ENCODE data around the gene KIAA0319L.
"Not testable (repeated sequence)": the region's sequence is repeated elsewhere in the genome, so short reads cannot be mapped to it uniquely, and the experiment has no call there.

KIAA0319L gene

DNA sequence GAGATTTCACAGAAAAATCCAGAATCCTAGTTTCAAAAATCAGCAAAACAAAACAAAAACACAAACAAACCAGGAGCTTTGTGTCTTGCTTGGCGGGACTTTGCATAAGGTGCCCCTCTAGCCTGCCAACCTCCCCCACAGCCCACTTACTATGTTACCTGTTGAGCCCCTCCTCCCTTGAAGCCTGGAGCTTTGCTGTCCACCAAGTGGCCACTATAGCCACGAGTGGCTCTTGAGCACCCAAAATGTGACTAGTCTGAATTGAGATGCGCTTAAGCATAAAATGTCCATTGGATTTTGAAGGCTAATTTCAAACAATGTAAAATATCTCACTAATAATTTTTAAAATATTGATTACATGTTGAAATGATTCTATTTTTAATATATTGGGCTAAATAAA is 28.1 kb upstream of the KIAA0319L start:
- WGBS, 2 experiments, result 88 to 92% methylated on average over 3 of the region's 3 CpGs
- H3K27ac ChIP-seq (ENCODE audit: insufficient read depth, low read depth, low read length, poor library complexity, severe bottlenecking), result no peak overlapping the region
- H3K4me3 ChIP-seq (ENCODE audit: insufficient read depth, low read depth, low read length), result no peak overlapping the region
- H3K27me3 ChIP-seq (ENCODE audit: control insufficient read depth, insufficient read depth, low read length, poor library complexity, severe bottlenecking), result no peaks in the 10 kb centered on the region
- no peaks in the 10 kb centered on the region for H3K4me1 ChIP-seq (ENCODE audit: control insufficient read depth, insufficient read depth, low read length)
- no peaks in the 10 kb centered on the region for H3K9me3 ChIP-seq (ENCODE audit: control insufficient read depth, low read length)
- no peaks in the 10 kb centered on the region for H3K36me3 ChIP-seq (ENCODE audit: control insufficient read depth, insufficient read depth, low read length)

DNA sequence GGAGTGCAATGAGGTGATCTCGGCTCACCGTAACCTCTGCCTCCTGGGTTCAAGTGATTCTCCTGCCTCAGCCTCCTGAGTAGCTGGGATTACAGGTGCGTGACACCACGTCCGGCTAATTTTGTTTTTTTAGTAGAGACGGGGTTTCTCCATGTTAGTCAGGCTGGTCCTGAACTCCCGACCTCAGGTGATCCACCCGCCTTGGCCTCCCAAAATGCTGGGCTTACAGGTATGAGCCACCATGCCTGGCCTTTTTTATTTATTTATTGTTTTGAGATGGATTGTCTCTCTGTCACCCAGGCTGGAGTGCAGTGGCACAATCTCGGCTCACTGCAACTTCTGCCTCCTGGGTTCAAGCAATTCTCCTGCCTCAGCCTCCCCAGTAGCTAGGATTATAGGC is 24.4 kb upstream of the KIAA0319L start:
- not testable (repeated sequence) for H3K36me3 ChIP-seq (ENCODE audit: control insufficient read depth, insufficient read depth, low read length); H3K9me3 ChIP-seq (ENCODE audit: control insufficient read depth, low read length); H3K27ac ChIP-seq (ENCODE audit: insufficient read depth, low read depth, low read length, poor library complexity, severe bottlenecking); H3K4me1 ChIP-seq (ENCODE audit: control insufficient read depth, insufficient read depth, low read length); H3K4me3 ChIP-seq (ENCODE audit: insufficient read depth, low read depth, low read length)
- H3K27me3 ChIP-seq (ENCODE audit: control insufficient read depth, insufficient read depth, low read length, poor library complexity, severe bottlenecking), result peaks cover 30% of the 10 kb centered on the region
- WGBS, 2 experiments, result 90 to 94% methylated on average over 9 of the region's 9 CpGs

DNA sequence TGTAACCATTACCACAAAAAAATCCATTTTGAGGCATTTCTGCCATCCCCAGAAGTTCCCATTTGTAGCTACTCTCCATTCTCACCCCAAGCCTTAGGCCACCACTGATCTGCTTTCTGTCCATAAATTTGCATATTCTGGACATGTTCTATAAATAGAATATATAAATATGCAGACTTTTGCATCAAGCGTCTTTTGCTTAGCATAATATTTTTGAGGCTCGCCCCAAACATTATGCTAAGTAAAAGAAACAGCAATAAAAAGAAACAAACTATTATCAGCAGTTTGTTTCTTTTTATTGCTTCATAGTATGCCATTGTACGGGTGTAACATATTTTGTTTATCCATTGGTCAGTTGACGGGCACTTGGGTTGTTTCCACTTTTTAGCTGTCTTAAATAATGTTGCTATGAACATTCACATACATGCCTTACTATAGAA is 23.8 kb upstream of the KIAA0319L start:
- no peak overlapping the region for H3K27ac ChIP-seq (ENCODE audit: insufficient read depth, low read depth, low read length, poor library complexity, severe bottlenecking)
- no peaks in the 10 kb centered on the region for H3K36me3 ChIP-seq (ENCODE audit: control insufficient read depth, insufficient read depth, low read length)
- H3K4me1 ChIP-seq (ENCODE audit: control insufficient read depth, insufficient read depth, low read length), result no peaks in the 10 kb centered on the region
- 88 to 94% methylated on average over 3 to 4 of the region's 4 CpGs for WGBS, 2 experiments
- H3K4me3 ChIP-seq (ENCODE audit: insufficient read depth, low read depth, low read length), result no peak overlapping the region
- peaks cover 36% of the 10 kb centered on the region for H3K27me3 ChIP-seq (ENCODE audit: control insufficient read depth, insufficient read depth, low read length, poor library complexity, severe bottlenecking)
- no peaks in the 10 kb centered on the region for H3K9me3 ChIP-seq (ENCODE audit: control insufficient read depth, low read length)

DNA sequence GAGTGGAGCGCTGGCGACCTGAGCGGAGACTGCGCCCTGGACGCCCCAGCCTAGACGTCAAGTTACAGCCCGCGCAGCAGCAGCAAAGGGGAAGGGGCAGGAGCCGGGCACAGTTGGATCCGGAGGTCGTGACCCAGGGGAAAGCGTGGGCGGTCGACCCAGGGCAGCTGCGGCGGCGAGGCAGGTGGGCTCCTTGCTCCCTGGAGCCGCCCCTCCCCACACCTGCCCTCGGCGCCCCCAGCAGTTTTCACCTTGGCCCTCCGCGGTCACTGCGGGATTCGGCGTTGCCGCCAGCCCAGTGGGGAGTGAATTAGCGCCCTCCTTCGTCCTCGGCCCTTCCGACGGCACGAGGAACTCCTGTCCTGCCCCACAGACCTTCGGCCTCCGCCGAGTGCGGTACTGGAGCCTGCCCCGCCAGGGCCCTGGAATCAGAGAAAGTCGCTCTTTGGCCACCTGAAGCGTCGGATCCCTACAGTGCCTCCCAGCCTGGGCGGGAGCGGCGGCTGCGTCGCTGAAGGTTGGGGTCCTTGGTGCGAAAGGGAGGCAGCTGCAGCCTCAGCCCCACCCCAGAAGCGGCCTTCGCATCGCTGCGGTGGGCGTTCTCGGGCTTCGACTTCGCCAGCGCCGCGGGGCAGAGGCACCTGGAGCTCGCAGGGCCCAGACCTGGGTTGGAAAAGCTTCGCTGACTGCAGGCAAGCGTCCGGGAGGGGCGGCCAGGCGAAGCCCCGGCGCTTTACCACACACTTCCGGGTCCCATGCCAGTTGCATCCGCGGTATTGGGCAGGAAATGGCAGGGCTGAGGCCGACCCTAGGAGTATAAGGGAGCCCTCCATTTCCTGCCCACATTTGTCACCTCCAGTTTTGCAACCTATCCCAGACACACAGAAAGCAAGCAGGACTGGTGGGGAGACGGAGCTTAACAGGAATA is 20.1 kb upstream of the KIAA0319L start:
- H3K27me3 ChIP-seq (ENCODE audit: control insufficient read depth, insufficient read depth, low read length, poor library complexity, severe bottlenecking), result peaks cover 73% of the 10 kb centered on the region
- no peaks in the 10 kb centered on the region for H3K9me3 ChIP-seq (ENCODE audit: control insufficient read depth, low read length)
- no peaks in the 10 kb centered on the region for H3K36me3 ChIP-seq (ENCODE audit: control insufficient read depth, insufficient read depth, low read length)
- H3K4me1 ChIP-seq (ENCODE audit: control insufficient read depth, insufficient read depth, low read length), result no peaks in the 10 kb centered on the region
- H3K27ac ChIP-seq (ENCODE audit: insufficient read depth, low read depth, low read length, poor library complexity, severe bottlenecking), result no peak overlapping the region
- 4 to 5% methylated on average over 70 of the region's 70 CpGs for WGBS, 2 experiments
- peak overlapping the region; percentile 27 for H3K4me3 ChIP-seq (ENCODE audit: insufficient read depth, low read depth, low read length)

GRCh38 chr1:35576766-35577070 is 19.5 kb upstream of the KIAA0319L start:
- H3K4me1 ChIP-seq (ENCODE audit: control insufficient read depth, insufficient read depth, low read length); H3K4me3 ChIP-seq (ENCODE audit: insufficient read depth, low read depth, low read length); H3K36me3 ChIP-seq (ENCODE audit: control insufficient read depth, insufficient read depth, low read length); H3K27ac ChIP-seq (ENCODE audit: insufficient read depth, low read depth, low read length, poor library complexity, severe bottlenecking); H3K9me3 ChIP-seq (ENCODE audit: control insufficient read depth, low read length): not testable (repeated sequence)
- WGBS, 2 experiments, result 27 to 29% methylated on average over 37 of the region's 37 CpGs
- peaks cover 79% of the 10 kb centered on the region for H3K27me3 ChIP-seq (ENCODE audit: control insufficient read depth, insufficient read depth, low read length, poor library complexity, severe bottlenecking)

DNA sequence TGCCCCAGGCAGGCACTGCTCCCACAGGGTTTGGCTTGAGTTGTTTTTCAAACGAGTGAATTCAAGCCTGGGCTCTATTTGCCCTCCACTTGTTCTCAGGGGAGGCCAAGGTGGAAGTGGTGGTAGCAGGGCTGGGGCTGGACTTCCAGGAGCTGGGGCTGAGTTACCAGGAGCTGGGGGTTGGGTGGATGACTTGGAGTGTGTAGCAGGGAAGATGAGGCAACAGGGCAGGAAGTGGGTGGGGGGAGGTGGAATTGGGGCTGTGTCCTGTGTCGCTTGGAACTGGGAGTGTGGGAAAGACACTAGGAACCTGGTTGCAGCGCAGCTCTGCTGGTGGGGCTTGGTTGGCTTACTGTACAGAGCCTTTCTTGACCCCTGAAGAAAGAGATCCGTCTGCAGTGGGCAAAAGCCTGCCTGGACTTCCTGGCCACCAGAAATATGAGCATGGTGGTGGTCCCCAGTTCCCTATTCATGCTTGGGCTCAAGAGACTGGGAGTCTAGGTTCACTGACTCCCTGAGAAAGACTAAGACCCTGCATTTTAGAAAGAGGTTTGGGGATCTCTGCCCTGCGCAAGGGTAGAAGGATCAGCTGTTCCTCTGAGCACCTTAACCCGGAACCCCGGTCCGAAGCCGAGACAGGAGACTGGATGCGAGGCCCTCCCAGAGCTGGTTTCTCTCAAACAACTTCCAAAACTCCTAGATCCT is 19.0 kb upstream of the KIAA0319L start:
- Histone ChIP-seq H3K36me3 (ENCODE audit: control insufficient read depth, insufficient read depth, low read length) (no peaks in the 10 kb centered on the region), H3K27me3 (ENCODE audit: control insufficient read depth, insufficient read depth, low read length, poor library complexity, severe bottlenecking) (peaks cover 84% of the 10 kb centered on the region), H3K4me1 (ENCODE audit: control insufficient read depth, insufficient read depth, low read length) (no peaks in the 10 kb centered on the region), H3K9me3 (ENCODE audit: control insufficient read depth, low read length) (no peaks in the 10 kb centered on the region), H3K27ac (ENCODE audit: insufficient read depth, low read depth, low read length, poor library complexity, severe bottlenecking) (no peak overlapping the region), H3K4me3 (ENCODE audit: insufficient read depth, low read depth, low read length) (no peak overlapping the region)
- 57 to 61% methylated on average over 10 of the region's 10 CpGs for WGBS, 2 experiments

DNA sequence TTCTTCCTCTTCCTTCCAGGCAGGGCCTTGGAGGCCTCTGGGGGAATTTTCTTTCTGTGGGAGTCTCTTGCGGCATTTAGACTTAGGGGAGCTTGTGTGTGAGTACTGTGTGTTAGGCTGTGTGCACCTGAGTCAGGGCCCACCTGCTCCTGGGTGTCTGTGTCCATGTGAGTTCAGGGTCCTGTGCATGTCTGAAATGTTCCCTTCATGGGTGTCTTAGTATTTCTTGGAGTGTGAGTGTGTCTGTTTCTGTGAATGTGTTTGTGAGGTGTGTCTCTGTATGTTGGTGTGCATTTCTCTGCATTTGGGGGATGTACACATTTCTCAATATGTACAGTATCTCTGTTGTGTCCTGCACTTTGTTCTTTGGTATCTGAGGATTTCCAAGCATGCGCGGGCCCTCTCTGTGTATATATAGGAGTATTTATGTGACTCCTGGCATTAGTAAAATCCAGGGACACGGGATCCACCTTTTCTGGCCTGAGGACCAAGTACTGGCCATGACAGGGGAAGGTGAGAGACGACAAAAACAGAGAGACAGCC is 18.3 kb upstream of the KIAA0319L start:
- no peaks in the 10 kb centered on the region for H3K4me1 ChIP-seq (ENCODE audit: control insufficient read depth, insufficient read depth, low read length)
- no peaks in the 10 kb centered on the region for H3K9me3 ChIP-seq (ENCODE audit: control insufficient read depth, low read length)
- H3K27ac ChIP-seq (ENCODE audit: insufficient read depth, low read depth, low read length, poor library complexity, severe bottlenecking), result no peak overlapping the region
- H3K27me3 ChIP-seq (ENCODE audit: control insufficient read depth, insufficient read depth, low read length, poor library complexity, severe bottlenecking), result peaks cover 91% of the 10 kb centered on the region
- 85 to 86% methylated on average over 5 of the region's 5 CpGs for WGBS, 2 experiments
- H3K4me3 ChIP-seq (ENCODE audit: insufficient read depth, low read depth, low read length), result no peak overlapping the region
- no peaks in the 10 kb centered on the region for H3K36me3 ChIP-seq (ENCODE audit: control insufficient read depth, insufficient read depth, low read length)

- 71 to 77% methylated on average over 30 of the region's 30 CpGs for WGBS, 2 experiments
- no peak overlapping the region for H3K27ac ChIP-seq (ENCODE audit: insufficient read depth, low read depth, low read length, poor library complexity, severe bottlenecking)
- H3K4me3 ChIP-seq (ENCODE audit: insufficient read depth, low read depth, low read length), result no peak overlapping the region
Observed at GRCh38 chr1:35574655-35575415, 17.6 kb upstream of the KIAA0319L start.

DNA sequence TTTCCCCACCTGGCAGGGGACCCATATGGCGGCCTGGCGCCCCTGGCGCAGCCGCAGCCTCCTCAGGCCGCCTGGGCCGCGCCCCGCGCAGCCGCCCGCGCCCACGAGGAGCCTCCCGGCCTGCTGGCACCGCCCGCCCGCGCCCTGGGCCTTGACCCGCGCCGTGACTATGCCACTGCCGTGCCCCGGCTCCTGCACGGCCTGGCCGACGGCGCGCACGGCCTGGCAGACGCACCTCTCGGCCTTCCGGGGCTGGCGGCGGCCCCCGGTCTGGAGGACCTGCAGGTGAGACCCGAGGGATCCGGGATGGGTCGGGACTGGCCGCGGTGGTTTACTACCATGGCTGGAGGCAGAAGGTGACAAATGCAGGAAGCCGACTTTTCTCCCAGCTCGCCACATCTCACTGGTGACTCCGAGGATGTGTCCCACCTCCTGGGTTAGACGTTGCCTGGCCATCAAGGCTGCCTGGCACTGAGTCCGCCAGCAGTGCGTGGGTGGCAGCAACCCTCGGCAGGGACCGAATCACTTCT is 17.0 kb upstream of the KIAA0319L start:
- Histone ChIP-seq H3K27me3 (ENCODE audit: control insufficient read depth, insufficient read depth, low read length, poor library complexity, severe bottlenecking) (peaks cover 100% of the 10 kb centered on the region), H3K9me3 (ENCODE audit: control insufficient read depth, low read length) (no peaks in the 10 kb centered on the region), H3K36me3 (ENCODE audit: control insufficient read depth, insufficient read depth, low read length) (no peaks in the 10 kb centered on the region), H3K4me3 (ENCODE audit: insufficient read depth, low read depth, low read length) (no peak overlapping the region), H3K4me1 (ENCODE audit: control insufficient read depth, insufficient read depth, low read length) (no peaks in the 10 kb centered on the region), H3K27ac (ENCODE audit: insufficient read depth, low read depth, low read length, poor library complexity, severe bottlenecking) (no peak overlapping the region)
- WGBS, 2 experiments, result 52 to 55% methylated on average over 48 of the region's 48 CpGs

More at GRCh38 chr1:35574655-35575415, 17.6 kb upstream of the KIAA0319L start:
- Histone ChIP-seq H3K36me3 (ENCODE audit: control insufficient read depth, insufficient read depth, low read length) (no peaks in the 10 kb centered on the region), H3K27me3 (ENCODE audit: control insufficient read depth, insufficient read depth, low read length, poor library complexity, severe bottlenecking) (peaks cover 98% of the 10 kb centered on the region), H3K4me1 (ENCODE audit: control insufficient read depth, insufficient read depth, low read length) (no peaks in the 10 kb centered on the region), H3K9me3 (ENCODE audit: control insufficient read depth, low read length) (no peaks in the 10 kb centered on the region)
